ENCODE measurements around the gene TSPAN9.

DNA sequence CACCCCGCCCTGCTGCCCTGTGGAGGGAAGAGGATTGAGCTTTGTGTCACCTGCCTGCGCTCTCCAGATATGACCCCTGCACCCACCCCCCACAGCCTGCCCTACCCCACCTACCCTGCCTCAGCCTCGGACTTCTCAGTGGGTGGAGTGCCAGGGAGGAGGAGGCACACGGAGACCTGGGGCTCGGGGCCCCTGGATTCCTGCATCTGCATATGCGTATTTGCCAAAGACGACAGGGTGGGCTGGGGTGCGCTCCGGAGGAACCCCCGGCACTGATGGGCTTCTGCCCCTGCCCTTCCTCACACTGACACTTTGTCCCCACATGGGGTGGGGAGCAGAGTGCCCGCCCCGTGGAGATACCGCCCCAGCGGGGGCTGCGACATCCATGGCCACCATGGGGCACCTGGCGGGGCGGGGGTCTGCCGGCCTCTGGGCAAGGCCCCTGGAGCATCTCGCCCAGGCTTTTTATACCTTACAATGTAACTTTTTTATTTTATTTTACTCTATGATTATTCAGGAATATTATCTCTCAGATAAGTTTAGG lies 206.0 kb downstream of the TSPAN9 start:
- no peak for TF ChIP-seq POLR2AphosphoS5 (IDR thresholded peaks at IDR 0.05; ENCODE audit: low read depth, low read length)
- no peak for TF ChIP-seq REST (IDR thresholded peaks at IDR 0.05; ENCODE audit: insufficient read depth in 1 of 2, low read depth in 2 of 2, low read length in 2 of 2)
- TF ChIP-seq TAF1 (IDR thresholded peaks at IDR 0.05; ENCODE audit: borderline replicate concordance, insufficient read depth, low read length), result no peak
